Measurements from ENCODE around the gene TDRD3. TPM values are rescaled to one million over a fixed set of nuclear protein-coding genes. Genes with fewer than 3 reads are reported as not detected.

The TDRD3 gene
- total and polyA plus RNA-seq, 2 donors (not counting 1 experiment from before 2014, with no cell fraction given), result 5.6 to 23.7 TPM

- Histone ChIP-seq H3K79me2 (ENCODE audit: control insufficient read depth, insufficient read depth, low read length) (no peaks in the 10 kb centered on the region), H3K36me3 (replicated peaks in 1 of 2; ENCODE audit: control extremely low read depth in 1 of 2, control insufficient read depth in 1 of 2, extremely low read depth in 1 of 2, insufficient read depth in 2 of 2, low read length in 1 of 2) (peaks cover 5 to 9% of the 10 kb centered on the region in 2 experiments), H3K4me1 (ENCODE audit: control insufficient read depth in 2 of 2, insufficient read depth in 2 of 2, low read length in 2 of 2) (no peaks in the 10 kb centered on the region), H3K4me3 (ENCODE audit: control extremely low read depth in 1 of 5, extremely low read depth in 1 of 5, insufficient read depth in 1 of 5, low read depth in 2 of 5, low read length in 4 of 5) (no peak overlapping the region), H3K27me3 (replicated peaks in 1 of 4; ENCODE audit: control extremely low read depth in 1 of 4, control insufficient read depth in 3 of 4, insufficient read depth in 4 of 4, low read length in 3 of 4) (no peaks in the 10 kb centered on the region), H3K9ac (ENCODE audit: low read length) (no peak overlapping the region), H2AFZ (ENCODE audit: insufficient read depth, low read depth, low read length, poor library complexity, severe bottlenecking) (no peak overlapping the region), H3K4me2 (replicated peaks; ENCODE audit: low read depth, low read length, poor library complexity, severe bottlenecking) (no peak overlapping the region), H4K20me1 (ENCODE audit: control insufficient read depth, insufficient read depth, low read length, poor library complexity, severe bottlenecking) (no peaks in the 10 kb centered on the region), H3K9me3 (ENCODE audit: control extremely low read depth in 1 of 3, control insufficient read depth in 2 of 3, insufficient read depth in 1 of 3, low read length in 2 of 3) (peaks cover 1 to 8% (median 5%) of the 10 kb centered on the region in 3 donors), H3K27ac (ENCODE audit: low read length in 2 of 2) (no peak overlapping the region)
- Mint-ChIP-seq H3K27ac (no peak overlapping the region), H3K4me3 (no peak overlapping the region), H3K4me1 (no peaks in the 10 kb centered on the region), H3K27me3 (no peaks in the 10 kb centered on the region), H3K9me3 (ENCODE audit: insufficient read depth) (peaks cover 3% of the 10 kb centered on the region)
- no peak for ATAC-seq (ENCODE audit: low read depth)
- WGBS (ENCODE audit: insufficient coverage), result 90% methylated on average over 2 of the region's 2 CpGs
- ChIA-PET POLR2A (no interaction called here), CTCF (no interaction called here)
- intact Hi-C loops (cut with micrococcal nuclease), result no loop called here
- TF ChIP-seq EZH2 (IDR thresholded peaks at IDR 0.05; ENCODE audit: borderline replicate concordance, insufficient read depth, low read depth, low read length, poor library complexity, severe bottlenecking) (no peak), CTCF (IDR thresholded peaks at IDR 0.05) (no peak)
- DNase-seq, result no peak
Measured at GRCh38 chr13:60511637-60512036, 114.6 kb downstream of the TDRD3 start.

GRCh38 chr13:60514891-60515290 lies 117.9 kb downstream of the TDRD3 start:
- no peak overlapping the region for H3K4me3 Mint-ChIP-seq
- H3K36me3 ChIP-seq (replicated peaks in 1 of 2; ENCODE audit: control extremely low read depth in 1 of 2, control insufficient read depth in 1 of 2, extremely low read depth in 1 of 2, insufficient read depth in 2 of 2, low read length in 1 of 2), result peaks cover 5% of the 10 kb centered on the region in 2 experiments
- DNase-seq, result no peak
- peaks cover 1 to 8% (median 5%) of the 10 kb centered on the region in 3 donors for H3K9me3 ChIP-seq (ENCODE audit: control extremely low read depth in 1 of 3, control insufficient read depth in 2 of 3, insufficient read depth in 1 of 3, low read length in 2 of 3)
- ChIA-PET POLR2A (no interaction called here), CTCF (no interaction called here)
- no peaks in the 10 kb centered on the region for H3K79me2 ChIP-seq (ENCODE audit: control insufficient read depth, insufficient read depth, low read length)
- intact Hi-C loops (cut with micrococcal nuclease), result no loop called here
- no peak overlapping the region for H3K9ac ChIP-seq (ENCODE audit: low read length)
- no peak for TF ChIP-seq EZH2 (IDR thresholded peaks at IDR 0.05; ENCODE audit: borderline replicate concordance, insufficient read depth, low read depth, low read length, poor library complexity, severe bottlenecking)
- no peak for TF ChIP-seq CTCF (IDR thresholded peaks at IDR 0.05)
- H2AFZ ChIP-seq (ENCODE audit: insufficient read depth, low read depth, low read length, poor library complexity, severe bottlenecking), result no peak overlapping the region
- no peak overlapping the region for H3K27ac ChIP-seq (ENCODE audit: low read length in 2 of 2)
- no peaks in the 10 kb centered on the region for H3K27me3 Mint-ChIP-seq
- H3K9me3 Mint-ChIP-seq (ENCODE audit: insufficient read depth), result peaks cover 3% of the 10 kb centered on the region
- H3K4me1 ChIP-seq (ENCODE audit: control insufficient read depth in 2 of 2, insufficient read depth in 2 of 2, low read length in 2 of 2), result no peaks in the 10 kb centered on the region
- H4K20me1 ChIP-seq (ENCODE audit: control insufficient read depth, insufficient read depth, low read length, poor library complexity, severe bottlenecking), result no peaks in the 10 kb centered on the region
- H3K27me3 ChIP-seq (replicated peaks in 1 of 4; ENCODE audit: control extremely low read depth in 1 of 4, control insufficient read depth in 3 of 4, insufficient read depth in 4 of 4, low read length in 3 of 4), result no peaks in the 10 kb centered on the region
- ATAC-seq (ENCODE audit: low read depth), result no peak
- WGBS (ENCODE audit: insufficient coverage), result no CpG with 5 or more reads among the region's 1 CpG
- H3K4me1 Mint-ChIP-seq, result no peaks in the 10 kb centered on the region
- H3K27ac Mint-ChIP-seq, result no peak overlapping the region
- H3K4me2 ChIP-seq (replicated peaks; ENCODE audit: low read depth, low read length, poor library complexity, severe bottlenecking), result no peak overlapping the region
- no peak overlapping the region for H3K4me3 ChIP-seq (ENCODE audit: control extremely low read depth in 1 of 5, extremely low read depth in 1 of 5, insufficient read depth in 1 of 5, low read depth in 2 of 5, low read length in 4 of 5)

All from B cell (primary cell).